ENCODE data around the gene BBOX1.
"Not testable (repeated sequence)": the region's sequence is repeated elsewhere in the genome, so short reads cannot be mapped to it uniquely, and the experiment has no call there.

Gene BBOX1, protein sequence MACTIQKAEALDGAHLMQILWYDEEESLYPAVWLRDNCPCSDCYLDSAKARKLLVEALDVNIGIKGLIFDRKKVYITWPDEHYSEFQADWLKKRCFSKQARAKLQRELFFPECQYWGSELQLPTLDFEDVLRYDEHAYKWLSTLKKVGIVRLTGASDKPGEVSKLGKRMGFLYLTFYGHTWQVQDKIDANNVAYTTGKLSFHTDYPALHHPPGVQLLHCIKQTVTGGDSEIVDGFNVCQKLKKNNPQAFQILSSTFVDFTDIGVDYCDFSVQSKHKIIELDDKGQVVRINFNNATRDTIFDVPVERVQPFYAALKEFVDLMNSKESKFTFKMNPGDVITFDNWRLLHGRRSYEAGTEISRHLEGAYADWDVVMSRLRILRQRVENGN

DNA sequence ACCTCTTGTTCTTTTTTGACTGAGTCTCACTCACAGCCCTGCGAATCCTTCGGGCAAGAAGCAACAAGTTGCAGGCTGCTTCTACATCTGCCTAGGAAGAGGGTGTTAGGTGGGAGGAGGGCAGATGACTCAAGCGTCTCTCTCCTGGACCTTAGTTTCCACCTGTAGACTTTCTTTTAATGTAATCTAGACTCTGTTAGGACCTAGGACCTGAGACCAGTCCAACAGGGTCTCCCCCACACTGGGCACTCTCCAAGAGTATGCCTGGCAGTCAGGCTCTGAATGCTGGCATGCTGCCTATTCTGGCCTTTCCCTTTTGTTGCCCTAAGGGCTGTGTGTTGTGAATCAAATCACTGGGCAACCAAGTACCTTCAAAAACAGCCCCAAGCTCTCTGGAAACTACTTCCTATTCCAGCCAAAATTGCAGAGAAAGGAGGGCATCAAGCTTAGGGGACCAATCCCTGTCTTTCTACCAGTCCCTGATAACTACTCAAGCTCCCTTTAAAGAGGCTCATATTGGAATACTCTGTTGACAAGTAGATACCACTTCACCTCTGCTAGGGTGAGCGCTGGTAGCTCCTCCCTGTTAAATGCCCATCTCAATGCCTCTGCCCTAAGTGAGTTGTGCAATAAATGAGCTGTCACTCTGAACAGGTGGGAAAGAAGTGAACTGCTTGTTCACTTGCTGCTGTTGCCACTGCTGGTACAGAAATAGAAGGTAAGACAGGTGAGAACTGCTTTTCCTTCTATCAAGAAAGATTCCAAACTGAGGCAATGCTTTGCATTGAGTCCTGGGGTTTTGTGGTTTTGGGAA lies at the start of gene BBOX1:
BBOX1 (plus strand) TSS at position 514 of the 814 bp plus-strand sequence. CDS start 14,616 bp downstream, outside the sequence.
- DNase-seq (ENCODE audit: low read depth in 2 of 2) = no peak

DNA sequence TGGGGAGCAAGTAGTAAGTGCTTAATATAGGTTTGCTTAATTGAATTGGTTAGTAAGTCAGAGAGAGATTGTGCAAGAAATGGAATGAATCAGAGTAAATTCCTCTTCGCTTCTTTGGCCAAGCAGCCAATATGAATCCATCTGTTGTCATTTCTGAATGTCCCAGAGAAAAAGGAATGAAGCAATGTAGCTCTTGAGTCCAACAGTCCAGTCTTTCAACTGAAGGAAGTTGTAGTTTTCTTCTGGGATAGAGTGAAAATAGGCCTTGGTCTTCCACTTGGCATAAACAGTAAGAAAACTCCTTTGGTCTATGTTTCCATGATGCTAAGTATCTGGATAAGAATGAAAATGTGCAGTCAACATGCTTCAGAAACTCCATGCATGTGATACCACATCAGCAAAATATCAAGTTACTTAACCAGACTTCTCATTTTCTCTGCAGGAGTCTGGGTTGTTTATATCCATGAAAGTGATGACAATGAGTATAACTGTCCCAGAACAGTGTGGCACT lies 48.5 kb upstream of the BBOX1 start:
- DNase-seq (ENCODE audit: low read depth in 2 of 2) = peak; percentile 83 to 85

DNA sequence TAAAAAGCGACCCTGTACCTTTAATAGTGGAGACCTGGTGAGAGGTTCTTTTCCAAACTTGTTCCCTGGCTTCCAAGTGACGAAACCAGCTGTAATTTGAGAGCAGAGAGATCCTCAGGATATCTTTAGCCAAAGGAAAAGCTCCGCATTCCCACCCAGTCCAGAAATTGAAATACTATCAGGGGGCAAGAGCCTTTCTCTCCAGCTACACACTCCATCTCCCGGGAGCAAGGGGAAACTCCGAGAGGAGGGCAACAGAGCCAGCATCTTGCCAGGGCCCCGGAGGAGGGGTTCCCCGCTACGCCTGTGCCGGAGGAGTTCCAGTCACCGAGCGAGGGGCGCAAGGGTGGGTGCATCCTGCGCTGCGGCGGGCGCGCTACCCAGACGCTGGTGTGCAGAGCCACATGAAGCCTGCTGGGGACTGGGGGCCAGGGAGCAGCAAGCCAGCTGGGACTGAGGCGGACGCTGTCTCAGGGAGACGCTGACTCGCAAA lies 46.6 kb upstream of the BBOX1 start, which contains the start of gene FIBIN:
FIBIN (plus strand) TSS at position 148 of the 493 bp plus-strand sequence. CDS start 415 bp downstream, outside the sequence.
- peak; percentile 75 to 76 for DNase-seq (ENCODE audit: low read depth in 2 of 2)

DNA sequence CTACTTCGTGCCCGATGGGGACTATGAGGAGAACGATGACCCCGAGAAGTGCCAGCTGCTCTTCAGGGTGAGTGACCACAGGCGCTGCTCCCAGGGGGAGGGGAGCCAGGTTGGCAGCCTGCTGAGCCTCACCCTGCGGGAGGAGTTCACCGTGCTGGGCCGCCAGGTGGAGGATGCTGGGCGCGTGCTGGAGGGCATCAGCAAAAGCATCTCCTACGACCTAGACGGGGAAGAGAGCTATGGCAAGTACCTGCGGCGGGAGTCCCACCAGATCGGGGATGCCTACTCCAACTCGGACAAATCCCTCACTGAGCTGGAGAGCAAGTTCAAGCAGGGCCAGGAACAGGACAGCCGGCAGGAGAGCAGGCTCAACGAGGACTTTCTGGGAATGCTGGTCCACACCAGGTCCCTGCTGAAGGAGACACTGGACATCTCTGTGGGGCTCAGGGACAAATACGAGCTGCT lies 46.0 kb upstream of the BBOX1 start:
- no peak for DNase-seq (ENCODE audit: low read depth in 2 of 2)

DNA sequence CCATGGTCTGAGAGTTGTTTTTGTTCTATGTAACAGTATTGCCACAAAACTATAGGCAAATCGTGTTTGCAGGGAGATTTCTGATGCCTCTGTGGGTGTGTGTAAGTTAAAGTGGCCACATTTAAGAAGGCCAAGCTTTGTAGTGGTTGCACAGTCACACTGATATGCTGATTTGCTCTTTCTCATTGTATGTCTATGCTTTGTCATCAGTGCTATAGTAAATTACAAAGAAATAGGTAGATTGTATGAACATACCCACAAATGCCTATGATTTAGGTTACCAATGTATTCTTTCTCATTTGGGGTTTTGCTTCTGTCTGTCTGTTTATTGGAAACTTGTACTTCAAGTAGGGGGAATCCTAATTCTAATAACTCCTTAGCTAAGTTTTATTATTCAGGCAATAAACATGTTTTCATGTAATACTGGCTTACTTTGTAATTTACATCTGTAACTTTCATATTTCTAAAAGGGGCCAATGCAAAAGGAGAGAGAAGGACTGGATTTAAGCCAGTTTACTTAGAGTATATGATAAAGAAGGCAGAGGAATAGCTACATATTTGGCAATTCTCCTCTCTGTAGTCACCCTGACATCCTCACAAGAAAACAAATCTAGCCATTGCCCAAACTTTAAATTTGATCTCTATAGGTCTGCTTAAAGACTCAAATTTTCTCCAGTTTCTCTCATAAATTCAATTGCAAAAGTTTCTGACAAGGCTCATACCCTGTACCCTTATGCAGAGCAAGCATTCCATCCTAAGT lies 44.7 kb upstream of the BBOX1 start:
- DNase-seq (ENCODE audit: low read depth in 2 of 2) = no peak

DNA sequence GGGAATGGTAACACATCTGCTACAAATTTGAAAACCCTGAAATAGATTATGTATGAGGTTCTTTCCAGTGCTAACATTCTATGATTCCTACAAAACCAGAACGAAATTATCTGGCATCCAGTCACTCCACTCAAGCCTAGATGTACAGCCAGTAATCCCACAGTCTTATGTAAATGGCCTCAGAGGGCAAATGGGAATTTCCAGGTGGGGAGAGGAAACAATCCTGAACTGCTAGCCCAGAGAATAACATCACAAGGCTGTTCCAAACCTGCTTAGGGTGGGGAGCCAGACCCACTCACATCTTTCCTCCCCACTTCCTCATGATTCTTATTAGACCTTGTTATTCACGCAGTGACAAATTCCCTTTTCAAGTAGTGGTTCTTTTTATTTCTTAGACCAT lies 43.2 kb upstream of the BBOX1 start:
- no peak for DNase-seq (ENCODE audit: low read depth in 2 of 2)

DNA sequence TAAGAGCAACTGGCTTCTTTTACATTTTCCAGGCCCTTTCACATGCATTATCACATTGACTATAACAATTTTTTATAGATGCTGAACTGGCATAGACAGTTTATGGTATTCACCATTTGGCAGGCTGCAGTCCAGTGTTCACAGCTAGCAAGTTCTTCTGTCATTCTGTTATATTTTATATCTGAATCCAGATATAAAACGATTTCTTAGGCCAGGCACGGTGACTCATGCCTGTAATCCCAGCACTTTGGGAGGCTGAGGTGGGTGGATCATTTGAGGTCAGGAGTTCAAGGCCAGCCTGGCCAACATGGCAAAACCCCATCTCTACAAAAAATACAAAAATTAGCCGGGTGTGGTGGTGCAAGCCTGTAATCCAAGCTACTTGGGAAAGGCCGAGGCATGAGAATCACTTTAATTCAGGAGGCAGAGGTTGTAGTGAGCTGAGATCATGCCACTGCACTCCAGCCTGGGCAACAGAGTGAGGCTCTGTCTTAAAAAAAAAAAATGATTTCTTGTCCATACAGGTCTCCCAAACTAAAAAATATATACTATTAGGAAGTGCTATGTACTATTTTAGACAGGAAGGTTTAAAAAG lies 39.4 kb upstream of the BBOX1 start:
- DNase-seq (ENCODE audit: low read depth in 2 of 2) = not testable (repeated sequence)

DNA sequence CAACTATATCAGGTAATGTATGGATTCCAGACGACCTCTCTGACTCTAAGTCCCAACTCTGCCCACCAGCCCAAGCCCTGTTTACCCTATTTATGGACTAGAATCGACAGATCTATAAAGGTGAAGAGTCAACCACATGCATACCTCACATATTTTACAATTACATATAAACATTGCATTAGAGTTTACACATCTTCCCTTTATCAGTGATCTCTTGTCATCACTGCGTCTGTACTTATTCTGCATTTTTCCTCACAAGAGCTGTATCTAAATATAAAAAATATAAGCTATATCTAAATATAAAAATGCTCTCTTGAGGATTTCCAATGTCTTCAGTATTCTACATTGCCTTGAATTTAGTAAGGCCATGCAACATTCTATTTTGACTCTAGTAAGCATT lies 38.2 kb upstream of the BBOX1 start:
- DNase-seq (ENCODE audit: low read depth in 2 of 2) = no peak

DNA sequence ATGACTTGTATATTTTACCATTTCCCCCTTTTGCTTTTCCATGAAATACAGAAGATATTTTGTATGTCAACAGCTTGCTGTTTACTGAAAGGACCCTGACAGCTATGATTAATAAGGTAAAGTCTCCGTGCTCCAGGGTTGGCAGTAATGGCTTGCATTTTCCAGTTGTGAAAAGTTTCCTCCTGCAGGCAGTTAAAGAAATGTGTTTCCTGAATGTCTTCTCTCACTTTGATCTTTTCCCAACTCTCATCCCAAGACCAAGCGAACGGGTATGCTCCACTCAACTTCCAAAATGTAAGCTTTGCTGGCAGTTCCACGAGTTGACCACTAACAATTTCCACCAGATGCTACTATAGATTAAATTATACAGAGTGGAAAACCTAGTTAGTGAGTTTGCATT lies 37.8 kb upstream of the BBOX1 start:
- DNase-seq (ENCODE audit: low read depth in 2 of 2) = no peak

DNA sequence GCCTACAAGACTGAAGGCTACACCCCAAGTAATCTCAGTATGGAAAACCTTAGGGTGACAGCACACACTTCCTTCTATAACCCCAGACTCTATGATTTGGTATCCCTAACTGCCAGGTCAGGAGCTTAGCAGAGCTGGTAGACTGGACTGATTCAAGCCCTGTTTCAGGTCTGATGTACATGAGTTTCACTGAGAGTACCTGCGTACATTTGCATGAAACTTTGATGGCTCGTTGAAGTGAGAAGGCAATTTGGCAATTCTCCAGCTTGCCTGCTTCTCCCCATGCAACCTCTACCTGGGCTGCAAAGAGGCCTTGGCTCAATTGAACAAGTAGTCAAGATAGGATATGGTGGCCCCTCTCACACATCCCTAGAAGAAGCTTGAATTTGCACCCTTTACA lies 36.5 kb upstream of the BBOX1 start:
- DNase-seq (ENCODE audit: low read depth in 2 of 2) = no peak

DNA sequence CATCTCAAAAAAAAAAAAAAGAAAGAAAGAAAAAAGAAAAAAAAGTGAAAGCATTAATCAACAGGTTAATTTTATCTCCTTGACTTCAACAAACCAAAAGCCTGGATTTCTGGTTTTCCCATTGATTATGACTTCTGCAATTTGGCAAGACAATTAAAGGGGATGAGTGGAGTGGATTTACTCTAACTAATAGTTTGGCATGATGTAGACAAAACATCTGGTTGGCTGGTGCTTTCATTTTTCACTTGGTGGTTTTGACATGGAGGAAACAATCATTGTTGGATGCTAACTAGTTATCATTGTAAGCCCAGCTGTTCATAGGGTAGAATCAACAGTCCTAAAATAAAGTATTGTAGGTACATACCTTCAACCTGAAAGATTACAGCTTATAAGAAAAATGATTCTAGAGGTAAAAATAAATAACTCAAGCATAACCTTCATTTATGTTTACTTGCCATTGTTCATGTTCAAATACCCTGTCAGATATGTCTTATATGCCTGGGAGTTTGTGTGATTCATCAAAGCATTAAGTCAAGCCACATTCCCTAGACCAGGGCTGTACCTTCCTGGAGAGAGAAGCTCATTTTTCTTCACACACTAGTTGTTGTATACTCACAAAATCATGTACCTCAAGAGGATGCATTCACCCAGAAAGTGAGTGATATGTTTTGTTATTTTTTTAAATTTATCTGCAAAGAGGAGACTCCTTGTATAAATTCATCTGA lies 31.6 kb upstream of the BBOX1 start:
- no peak for DNase-seq (ENCODE audit: low read depth in 2 of 2)

DNA sequence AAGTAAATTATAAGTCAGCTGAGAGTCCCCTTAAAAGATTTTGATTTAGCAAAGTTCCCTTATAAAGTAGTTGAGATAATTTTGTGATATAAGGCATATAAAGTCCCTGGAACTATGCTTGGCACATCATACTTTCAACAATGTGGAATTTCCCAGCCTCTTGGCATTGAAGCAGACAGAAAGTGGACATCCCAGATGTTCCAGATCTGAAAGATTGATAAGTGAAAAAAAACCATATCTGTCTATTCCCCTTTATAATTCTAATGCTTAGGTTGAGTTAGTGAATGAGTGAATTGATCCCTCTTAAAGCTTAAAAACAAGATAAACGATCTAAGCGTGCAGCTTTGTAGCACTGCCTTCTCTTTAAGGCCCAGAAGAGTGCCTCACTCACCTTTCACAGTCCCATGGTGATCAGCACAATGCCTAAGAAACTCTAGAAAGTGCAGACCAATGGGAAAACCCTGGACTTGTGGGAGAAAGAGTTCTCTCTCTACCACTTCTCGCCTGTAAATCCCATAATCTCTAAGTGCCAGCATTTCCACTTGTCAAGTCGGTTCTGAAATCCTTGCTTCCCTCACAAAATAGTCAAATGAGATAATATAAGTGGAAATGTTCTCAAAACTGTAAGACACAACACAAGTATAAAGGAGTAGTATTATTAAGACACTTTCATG lies 28.9 kb upstream of the BBOX1 start:
- no peak for DNase-seq (ENCODE audit: low read depth in 2 of 2)

DNA sequence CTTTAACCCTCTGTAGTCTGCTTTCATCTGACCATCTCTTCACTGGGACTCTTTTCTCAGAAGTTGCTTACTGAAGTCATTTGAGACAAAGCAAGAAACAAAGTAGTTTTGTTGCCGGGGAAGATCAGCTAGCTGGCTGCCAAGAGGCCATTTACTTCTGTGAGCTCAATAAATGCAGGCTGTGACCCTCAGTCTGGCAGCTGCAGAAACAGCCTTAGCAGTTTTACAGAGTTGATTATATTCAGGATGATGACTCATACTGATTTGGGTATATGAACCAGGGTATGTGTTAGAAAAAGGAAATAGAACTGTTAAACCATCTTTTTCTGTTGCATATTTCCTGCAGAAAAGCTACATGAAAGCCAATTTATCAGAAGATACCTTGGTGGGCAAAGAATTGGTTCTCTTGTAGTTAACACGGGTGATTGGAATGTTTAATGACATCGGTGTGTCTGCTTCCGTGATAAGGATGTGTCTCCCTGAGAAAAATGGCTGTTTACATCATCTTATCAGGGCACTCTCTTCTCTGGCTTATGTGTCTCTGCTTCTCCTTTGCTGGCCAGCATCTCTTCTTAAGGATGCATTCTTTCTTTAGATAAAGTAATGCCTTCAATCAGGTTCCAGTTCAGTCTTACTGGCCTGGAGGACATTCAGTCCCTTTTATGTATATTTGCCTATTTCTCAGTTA lies 28.2 kb upstream of the BBOX1 start:
- DNase-seq (ENCODE audit: low read depth in 2 of 2) = peak; percentile 36

DNA sequence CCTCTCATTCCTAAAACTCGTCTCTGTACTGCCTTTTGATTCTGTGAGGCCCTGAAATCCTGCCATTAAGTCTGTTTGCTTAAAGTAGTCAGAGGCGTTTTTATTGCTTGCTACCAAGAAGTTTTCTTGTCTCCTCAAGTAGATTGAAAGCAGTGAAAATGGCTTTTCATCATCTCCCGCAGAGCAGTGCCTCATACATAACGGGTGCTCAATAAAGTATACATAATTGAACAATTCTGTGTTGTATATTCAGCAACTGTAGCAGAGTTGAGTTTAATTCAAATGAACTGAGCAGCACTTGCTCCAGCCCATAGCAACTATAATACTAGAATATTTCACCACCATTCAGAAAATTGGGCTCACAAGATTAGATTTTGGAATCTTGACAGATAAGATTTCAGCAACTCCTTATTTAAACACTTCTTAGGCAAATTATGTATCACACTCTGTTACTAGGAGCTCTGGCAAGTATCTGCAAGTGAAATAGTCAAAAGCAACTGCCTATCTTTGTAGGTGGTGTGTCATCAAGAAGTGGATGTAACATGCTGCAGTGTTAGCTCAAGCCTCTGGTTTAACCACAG lies 26.7 kb upstream of the BBOX1 start:
- DNase-seq (ENCODE audit: low read depth in 2 of 2) = peak; percentile 60 to 70

DNA sequence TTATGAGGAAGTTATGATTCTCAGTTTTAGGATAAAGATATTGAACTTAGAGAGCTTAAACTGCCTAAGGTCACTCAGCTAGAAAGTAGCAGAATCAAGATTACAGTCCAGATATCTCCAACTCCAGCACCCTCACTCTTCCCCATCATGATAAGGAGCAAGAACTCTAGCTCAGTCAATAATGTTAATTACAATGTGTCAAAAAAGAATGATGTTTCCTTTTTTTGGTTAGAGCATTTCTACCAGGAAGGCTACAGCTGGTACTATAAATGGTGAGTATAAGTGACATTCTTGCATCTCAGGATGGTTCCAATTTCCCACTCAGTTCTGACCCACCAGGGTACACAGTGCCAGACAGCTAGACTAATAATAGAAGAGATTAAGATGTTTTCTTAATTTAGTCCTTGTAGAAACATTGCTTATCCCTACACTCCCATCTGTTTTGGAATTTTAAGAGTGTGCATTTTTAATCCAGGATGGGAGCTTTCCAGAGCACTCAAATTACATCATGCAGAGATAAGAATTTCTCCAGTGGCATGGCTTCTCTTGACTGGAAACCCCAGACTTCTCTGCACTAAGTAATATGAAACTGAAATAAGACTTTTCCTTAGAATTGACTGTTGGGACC lies 21.6 kb upstream of the BBOX1 start:
- DNase-seq (ENCODE audit: low read depth in 2 of 2) = no peak

DNA sequence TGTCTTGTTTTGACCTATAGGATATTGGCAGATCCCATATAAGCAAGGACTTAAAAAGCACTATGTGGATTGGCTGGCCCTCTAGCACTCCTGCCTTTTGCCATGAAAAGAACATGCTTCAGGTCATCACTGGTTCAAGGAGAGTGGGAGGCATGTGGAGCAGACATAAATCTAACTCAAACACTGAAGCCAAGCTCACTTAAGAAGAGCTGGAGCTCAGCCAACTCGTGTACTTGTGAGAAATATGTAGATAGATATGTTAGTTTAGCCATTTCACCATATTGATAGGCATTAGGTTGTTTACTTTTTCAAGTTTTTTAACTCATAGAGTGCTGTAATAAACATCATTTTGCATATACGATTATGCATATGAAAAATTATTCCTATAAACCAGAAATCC lies 19.9 kb upstream of the BBOX1 start:
- DNase-seq (ENCODE audit: low read depth in 2 of 2) = no peak

DNA sequence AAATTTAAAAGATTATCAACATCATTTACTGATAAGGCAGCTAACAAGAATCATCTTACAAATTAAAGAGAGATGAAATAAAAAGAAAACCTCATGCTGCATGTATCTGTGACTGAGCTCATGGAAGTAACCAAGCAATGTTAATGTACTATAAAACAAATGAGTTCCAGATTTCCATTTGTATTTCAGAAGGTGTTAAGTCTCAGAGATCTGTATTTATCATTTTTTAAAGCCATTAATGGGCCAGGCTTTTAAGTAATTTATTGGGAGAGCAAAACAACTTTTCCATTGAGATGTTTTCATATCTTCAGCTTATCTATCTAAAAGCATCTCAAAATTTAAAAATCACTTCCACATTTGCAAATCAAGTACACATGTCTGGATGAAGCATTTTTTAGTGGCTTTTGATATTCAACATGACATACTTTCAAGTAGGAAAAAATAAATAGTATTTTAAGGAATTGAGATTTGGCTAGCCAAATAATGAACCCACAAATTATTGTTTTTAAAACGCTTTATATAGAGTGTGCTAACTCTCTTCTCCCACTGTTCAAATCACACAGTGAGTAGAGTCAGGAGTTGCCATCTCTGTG lies 17.9 kb upstream of the BBOX1 start:
- DNase-seq (ENCODE audit: low read depth in 2 of 2) = no peak

DNA sequence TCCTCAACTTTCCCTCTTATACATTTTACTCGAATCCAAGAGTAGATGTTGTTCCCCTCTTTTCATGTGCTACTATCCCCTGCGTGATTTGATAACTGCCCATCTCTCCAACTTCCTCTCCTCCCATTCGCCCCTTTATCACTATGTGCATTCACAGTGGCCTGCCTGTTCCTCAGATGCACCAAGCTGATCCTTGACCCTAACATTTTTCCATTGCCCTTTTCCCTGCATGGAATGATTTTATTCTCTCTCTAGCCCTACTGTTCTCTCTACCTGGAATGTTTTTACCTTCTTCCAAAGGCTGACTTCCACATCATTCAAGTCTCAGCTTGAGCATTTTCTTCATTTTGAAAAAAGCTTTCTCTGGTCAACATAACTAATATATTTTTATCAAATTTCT lies 15.8 kb upstream of the BBOX1 start:
- no peak for DNase-seq (ENCODE audit: low read depth in 2 of 2)
